Cardiac muscle cell (in vitro differentiated cells and primary cell): ENCODE measurements around the gene CD82. TPM values are rescaled to one million over a fixed set of nuclear protein-coding genes. Genes with fewer than 3 reads are reported as not detected.

Source experiments
- DNase-seq, 2 donors: peaks; one replicate each; pipeline versions ENCODE4 v3.0.0 to v3.0.0-alpha.2; 2010 to 2017; ENCODE audit warnings: low read depth in 1 of 2, low spot score in 1 of 2
- H3K27ac ChIP-seq: fragments of 200-600 bp; sonication (generic); 2 replicates; pipeline ENCODE4 v1.5.1; 2016
- H3K27me3 ChIP-seq: fragments of 200-600 bp; sonication (generic); 2 replicates; pipeline ENCODE4 v1.6.0; 2016; ENCODE audit warnings: control low read depth
- H3K36me3 ChIP-seq: fragments of 200-600 bp; sonication (generic); 2 replicates; pipeline ENCODE4 v1.5.1; 2016; ENCODE audit warnings: control low read depth
- H3K4me1 ChIP-seq: fragments of 200-600 bp; sonication (generic); 2 replicates; pipeline ENCODE4 v1.8.1; 2017; ENCODE audit warnings: low read depth, mild to moderate bottlenecking, mixed run types
- H3K4me3 ChIP-seq: fragments of 200-600 bp; sonication (generic); 2 replicates; pipeline ENCODE4 v1.5.1; 2016; ENCODE audit warnings: mild to moderate bottlenecking
- H3K9me3 ChIP-seq: fragments of 200-600 bp; sonication (generic); 2 replicates; pipeline ENCODE4 v1.5.1; 2017; ENCODE audit warnings: low read depth, mild to moderate bottlenecking, control low read depth
- polyA plus RNA-seq: library from polyadenylated mRNA; unstranded; fragments of >200 nt; fragmentation: Nextera tagmentation; extraction: Ambion mirVana; gene quantifications from 2 replicates; pipeline ENCODE4 v1.2.1, GENCODE V29; 2016
- total RNA-seq: library from RNA; depleted of rRNA; stranded (reverse); fragments of >200 nt; gene quantifications from 2 replicates; pipeline ENCODE4 v1.2.3, GENCODE V29; 2016
- TF ChIP-seq, protein P1 (sequence below): IDR thresholded peaks from 2 replicates; pipeline ENCODE4 v1.5.1; 2012; ENCODE audit warnings: low read depth, mild to moderate bottlenecking, low read length

The CD82 gene
- total and polyA plus RNA-seq, 2 experiments from 2014 or later, result 14.8 to 33.9 TPM

DNA sequence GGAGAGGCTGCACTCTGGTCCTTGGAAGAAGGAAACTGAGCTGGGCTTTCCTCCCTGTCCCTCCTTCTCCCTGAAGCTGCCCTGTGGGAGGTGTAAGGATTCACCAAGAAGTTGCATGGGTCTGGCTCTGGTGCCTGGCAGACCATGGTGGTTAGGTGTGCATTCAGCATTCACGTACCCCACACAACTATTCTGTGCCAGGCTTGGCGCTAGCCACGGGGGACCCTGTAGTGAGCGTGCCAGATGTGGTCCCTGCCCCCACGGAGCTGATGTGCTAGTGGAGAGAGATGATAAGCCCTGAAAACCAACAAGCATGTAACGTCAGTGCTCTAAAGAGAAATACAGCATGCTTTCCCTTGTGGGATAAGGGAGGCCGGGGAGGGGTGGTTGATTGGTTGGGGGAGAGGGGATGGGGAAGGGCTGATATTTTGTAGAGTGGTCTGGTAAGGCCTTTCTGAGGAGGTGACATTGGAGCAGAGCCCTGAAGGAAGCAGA lies 48.9 kb downstream of the CD82 start:
- no peak overlapping the region for H3K27ac ChIP-seq
- no peak overlapping the region for H3K4me3 ChIP-seq
- no peaks in the 10 kb centered on the region for H3K27me3 ChIP-seq
- TF ChIP-seq, protein P1, sequence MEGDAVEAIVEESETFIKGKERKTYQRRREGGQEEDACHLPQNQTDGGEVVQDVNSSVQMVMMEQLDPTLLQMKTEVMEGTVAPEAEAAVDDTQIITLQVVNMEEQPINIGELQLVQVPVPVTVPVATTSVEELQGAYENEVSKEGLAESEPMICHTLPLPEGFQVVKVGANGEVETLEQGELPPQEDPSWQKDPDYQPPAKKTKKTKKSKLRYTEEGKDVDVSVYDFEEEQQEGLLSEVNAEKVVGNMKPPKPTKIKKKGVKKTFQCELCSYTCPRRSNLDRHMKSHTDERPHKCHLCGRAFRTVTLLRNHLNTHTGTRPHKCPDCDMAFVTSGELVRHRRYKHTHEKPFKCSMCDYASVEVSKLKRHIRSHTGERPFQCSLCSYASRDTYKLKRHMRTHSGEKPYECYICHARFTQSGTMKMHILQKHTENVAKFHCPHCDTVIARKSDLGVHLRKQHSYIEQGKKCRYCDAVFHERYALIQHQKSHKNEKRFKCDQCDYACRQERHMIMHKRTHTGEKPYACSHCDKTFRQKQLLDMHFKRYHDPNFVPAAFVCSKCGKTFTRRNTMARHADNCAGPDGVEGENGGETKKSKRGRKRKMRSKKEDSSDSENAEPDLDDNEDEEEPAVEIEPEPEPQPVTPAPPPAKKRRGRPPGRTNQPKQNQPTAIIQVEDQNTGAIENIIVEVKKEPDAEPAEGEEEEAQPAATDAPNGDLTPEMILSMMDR, result no peak
- H3K4me1 ChIP-seq, result peaks cover 11% of the 10 kb centered on the region
- H3K9me3 ChIP-seq, result no peaks in the 10 kb centered on the region
- DNase-seq, result no peak
- no peaks in the 10 kb centered on the region for H3K36me3 ChIP-seq

DNA sequence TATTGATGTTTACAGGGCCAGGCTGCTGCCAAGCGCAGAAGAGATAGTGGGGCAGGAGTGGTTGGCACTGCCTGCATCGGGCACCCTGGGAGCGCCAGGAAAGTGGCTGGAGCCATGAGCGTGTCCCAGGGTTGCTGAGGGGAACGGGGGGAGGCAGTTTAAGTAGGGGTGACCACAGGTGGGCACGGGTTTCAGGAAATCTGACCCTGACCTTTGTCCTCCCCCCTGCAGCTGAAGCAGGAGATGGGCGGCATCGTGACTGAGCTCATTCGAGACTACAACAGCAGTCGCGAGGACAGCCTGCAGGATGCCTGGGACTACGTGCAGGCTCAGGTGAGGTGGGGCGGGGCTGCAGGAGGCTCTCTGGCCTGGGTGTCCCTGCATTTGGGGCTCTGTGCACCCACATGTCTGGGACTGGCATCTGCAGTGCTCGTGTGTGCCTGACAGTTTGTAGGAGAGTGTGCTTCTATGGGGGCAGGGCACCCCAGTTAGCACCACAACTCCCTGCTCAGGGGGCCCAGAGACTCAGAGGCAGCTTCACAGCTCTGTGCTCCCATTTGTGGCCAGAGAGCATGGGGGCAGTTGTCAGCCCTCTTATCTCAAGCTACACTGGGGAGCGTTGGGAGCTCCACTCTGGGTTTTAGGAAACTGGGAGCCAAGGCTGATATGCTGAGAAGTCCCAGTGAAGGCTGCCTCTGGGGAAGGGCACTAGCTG lies 49.7 kb downstream of the CD82 start:
- Histone ChIP-seq H3K27ac (no peak overlapping the region), H3K36me3 (no peaks in the 10 kb centered on the region), H3K27me3 (no peaks in the 10 kb centered on the region), H3K9me3 (no peaks in the 10 kb centered on the region), H3K4me1 (peaks cover 11% of the 10 kb centered on the region), H3K4me3 (no peak overlapping the region)
- TF ChIP-seq, protein P1, result no peak
- no peak for DNase-seq

DNA sequence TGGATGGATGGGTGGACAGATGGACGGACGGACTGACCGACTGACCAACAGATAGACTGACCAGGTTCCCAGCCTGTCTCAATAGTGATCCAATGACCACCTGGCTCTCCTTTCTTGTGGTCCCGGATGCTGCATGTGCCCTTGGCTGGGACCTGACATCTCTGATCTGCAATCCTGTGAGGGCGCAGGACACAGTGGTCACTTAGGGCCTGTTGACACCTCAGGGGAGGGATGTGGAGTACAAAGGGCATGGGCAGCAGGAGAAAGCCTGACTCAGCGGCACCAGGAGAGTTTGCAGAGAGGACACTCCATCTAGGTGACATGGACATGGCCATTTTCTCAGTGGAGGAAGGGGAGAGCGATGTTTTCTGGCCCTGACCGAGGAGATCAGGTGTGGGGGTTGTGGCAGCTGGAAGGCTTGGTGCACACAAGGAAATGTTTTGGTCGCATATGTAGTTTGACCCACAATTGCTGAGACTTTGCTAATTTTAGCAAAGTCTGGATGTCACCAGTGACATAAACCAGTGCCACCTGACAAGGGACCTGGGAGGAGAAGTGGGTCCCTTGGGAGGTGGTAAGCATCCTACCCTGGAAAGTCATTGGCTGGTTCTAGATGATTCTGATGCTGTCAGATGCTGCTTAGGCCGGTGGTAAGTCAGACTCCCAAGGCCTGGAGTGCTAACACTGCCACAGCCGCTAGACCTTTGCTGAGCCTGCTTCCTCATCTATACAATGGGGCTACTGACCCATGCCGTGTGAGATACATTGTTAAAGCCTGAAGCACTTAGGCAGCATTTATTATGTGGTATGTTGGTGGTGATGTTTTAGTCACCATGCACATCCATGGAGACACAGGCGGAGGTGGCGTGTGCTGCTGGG lies 50.7 kb downstream of the CD82 start:
- TF ChIP-seq, protein P1, result no peak
- Histone ChIP-seq H3K27me3 (no peaks in the 10 kb centered on the region), H3K4me3 (no peak overlapping the region), H3K36me3 (no peaks in the 10 kb centered on the region), H3K9me3 (no peaks in the 10 kb centered on the region), H3K4me1 (peaks cover 11% of the 10 kb centered on the region), H3K27ac (no peak overlapping the region)
- no peak for DNase-seq

DNA sequence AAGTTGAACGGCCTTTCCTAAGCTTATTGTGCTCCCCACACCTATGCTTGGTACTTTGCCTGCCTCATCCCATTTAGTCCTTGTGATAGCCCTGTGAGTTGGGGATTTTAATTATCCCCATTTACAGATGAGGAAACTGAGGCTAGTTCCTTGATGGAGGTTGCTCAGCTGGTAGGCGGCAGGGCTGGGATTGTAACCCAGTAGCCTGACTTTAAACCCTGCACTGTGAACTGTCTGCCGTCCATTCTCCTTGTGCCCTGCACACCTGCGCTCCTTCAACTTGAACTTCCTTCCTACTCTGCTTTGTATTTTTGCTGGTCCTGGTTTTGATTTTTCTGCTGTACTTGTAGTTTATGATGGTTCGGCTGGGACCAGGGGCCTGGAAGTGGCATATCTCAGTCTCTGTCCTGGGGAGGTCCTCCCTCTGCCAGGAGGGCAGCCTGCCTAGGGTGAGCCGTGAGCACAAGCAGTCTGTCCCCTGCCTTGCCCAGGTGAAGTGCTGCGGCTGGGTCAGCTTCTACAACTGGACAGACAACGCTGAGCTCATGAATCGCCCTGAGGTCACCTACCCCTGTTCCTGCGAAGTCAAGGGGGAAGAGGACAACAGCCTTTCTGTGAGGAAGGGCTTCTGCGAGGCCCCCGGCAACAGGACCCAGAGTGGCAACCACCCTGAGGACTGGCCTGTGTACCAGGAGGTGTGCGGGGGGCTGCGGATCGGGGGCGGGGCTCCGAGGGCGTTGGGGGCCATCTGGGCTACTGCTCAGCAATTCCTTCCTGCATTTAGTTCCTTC lies 52.4 kb downstream of the CD82 start:
- Histone ChIP-seq H3K27ac (no peak overlapping the region), H3K27me3 (no peaks in the 10 kb centered on the region), H3K36me3 (no peaks in the 10 kb centered on the region), H3K4me1 (peaks cover 11% of the 10 kb centered on the region), H3K9me3 (no peaks in the 10 kb centered on the region), H3K4me3 (no peak overlapping the region)
- TF ChIP-seq, protein P1, result no peak
- DNase-seq, result no peak
